ENCODE data around the gene MIER2.

GRCh38 chr19:367963-368629 lies 23.5 kb upstream of the MIER2 start:
- TF ChIP-seq POLR2A (IDR thresholded peaks at IDR 0.05; ENCODE audit: low read length) (no peak), RCOR1 (IDR thresholded peaks at IDR 0.05; ENCODE audit: low read depth, low read length) (no peak), JUNB (IDR thresholded peaks at IDR 0.05) (no peak), MYC (IDR thresholded peaks at IDR 0.05; ENCODE audit: borderline replicate concordance, low read length) (no peak), NFE2L2 (conservative IDR thresholded peaks at IDR 0.05; ENCODE audit: low read length) (no peak), EP300 (IDR thresholded peaks at IDR 0.05) (no peak), USF2 (IDR thresholded peaks at IDR 0.05) (no peak)
- TF ChIP-seq, protein P1, sequence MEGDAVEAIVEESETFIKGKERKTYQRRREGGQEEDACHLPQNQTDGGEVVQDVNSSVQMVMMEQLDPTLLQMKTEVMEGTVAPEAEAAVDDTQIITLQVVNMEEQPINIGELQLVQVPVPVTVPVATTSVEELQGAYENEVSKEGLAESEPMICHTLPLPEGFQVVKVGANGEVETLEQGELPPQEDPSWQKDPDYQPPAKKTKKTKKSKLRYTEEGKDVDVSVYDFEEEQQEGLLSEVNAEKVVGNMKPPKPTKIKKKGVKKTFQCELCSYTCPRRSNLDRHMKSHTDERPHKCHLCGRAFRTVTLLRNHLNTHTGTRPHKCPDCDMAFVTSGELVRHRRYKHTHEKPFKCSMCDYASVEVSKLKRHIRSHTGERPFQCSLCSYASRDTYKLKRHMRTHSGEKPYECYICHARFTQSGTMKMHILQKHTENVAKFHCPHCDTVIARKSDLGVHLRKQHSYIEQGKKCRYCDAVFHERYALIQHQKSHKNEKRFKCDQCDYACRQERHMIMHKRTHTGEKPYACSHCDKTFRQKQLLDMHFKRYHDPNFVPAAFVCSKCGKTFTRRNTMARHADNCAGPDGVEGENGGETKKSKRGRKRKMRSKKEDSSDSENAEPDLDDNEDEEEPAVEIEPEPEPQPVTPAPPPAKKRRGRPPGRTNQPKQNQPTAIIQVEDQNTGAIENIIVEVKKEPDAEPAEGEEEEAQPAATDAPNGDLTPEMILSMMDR (IDR thresholded peaks at IDR 0.05), result no peak

Measured in A549 (cell line).